Right renal cortex interstitium (tissue), 3 donors: ENCODE measurements around the gene FCHSD2. TPM values are rescaled to one million over a fixed set of nuclear protein-coding genes. Genes with fewer than 3 reads are reported as not detected.

Experiments used
- DNase-seq, 3 donors: peaks; one replicate each; pipeline ENCODE4 v3.0.0-alpha.2; 2013; ENCODE audit warnings: low read depth in 3 of 3, low spot score in 2 of 3
- polyA plus RNA-seq, 3 donors: library from polyadenylated mRNA; unstranded; fragments of 120-200 nt; gene quantifications; one replicate each; pipeline ENCODE4 v1.2.1, GENCODE V29; 2013; ENCODE audit not compliant: insufficient read length in 3 of 3

FCHSD2 gene
- polyA plus RNA-seq, 3 donors: 43.7 to 49.7 (median 47.2) TPM

DNA sequence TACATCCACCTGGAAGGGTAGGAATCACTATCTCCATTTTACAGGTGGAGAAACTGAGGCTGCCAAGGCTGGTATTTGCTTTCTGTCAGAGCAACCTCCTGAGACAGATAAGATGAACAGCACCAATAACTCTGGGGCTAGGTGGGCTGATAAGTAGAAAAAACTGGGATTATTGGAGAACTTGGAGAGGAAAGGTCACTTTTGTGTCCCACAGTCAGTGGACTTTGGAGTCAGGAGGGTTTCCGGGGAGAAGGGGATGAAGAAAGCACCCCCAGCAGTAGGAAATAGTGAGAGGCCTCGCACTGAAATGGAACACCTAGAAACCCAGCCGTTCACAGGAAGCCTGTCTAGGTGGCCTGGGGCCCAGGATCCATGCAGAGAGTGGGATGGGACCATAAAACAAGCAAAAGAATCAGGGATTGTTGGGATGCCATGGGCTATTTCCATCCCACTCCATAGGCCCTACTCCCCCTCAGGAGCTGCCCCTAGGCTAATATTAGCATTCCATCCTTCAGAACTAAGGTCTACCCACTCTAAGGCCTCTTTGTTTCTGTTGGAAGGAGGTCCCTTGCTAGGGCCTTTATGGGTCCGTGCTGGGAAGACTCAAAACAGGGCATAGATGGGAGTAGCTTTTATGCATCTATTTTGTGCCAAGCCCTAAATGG lies 31.0 kb upstream of the FCHSD2 start:
- no peak for DNase-seq

GRCh38 chr11:73171436-73172161 lies 29.5 kb upstream of the FCHSD2 start:
- no peak for DNase-seq

DNA sequence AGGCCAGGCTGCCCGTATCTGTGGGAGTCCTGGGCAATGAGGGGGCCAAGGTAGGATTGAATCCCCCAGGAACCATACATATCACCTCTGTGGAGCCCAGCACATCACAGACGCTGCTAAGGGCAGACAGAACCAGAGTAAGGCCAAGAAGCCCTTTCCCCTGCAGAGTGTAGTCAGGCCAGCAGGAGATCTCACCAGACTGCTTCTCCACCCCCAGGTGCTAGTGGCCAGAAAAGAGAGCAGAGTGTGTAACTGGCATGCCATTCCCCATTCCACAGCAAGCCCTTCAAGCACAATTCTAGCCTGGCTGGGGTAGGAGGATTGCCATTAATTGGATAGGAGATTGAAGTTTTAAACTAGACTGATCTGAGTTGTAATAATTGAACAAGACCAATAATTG lies 28.0 kb upstream of the FCHSD2 start:
- no peak for DNase-seq

- DNase-seq: no peak
These were observed 26.9 kb upstream of the FCHSD2 start for GRCh38 chr11:73168925-73169579.

- DNase-seq: no peak
These were observed 25.3 kb upstream of the FCHSD2 start for GRCh38 chr11:73167363-73167954.

GRCh38 chr11:73164803-73165540 lies 22.9 kb upstream of the FCHSD2 start:
- DNase-seq: no peak

DNA sequence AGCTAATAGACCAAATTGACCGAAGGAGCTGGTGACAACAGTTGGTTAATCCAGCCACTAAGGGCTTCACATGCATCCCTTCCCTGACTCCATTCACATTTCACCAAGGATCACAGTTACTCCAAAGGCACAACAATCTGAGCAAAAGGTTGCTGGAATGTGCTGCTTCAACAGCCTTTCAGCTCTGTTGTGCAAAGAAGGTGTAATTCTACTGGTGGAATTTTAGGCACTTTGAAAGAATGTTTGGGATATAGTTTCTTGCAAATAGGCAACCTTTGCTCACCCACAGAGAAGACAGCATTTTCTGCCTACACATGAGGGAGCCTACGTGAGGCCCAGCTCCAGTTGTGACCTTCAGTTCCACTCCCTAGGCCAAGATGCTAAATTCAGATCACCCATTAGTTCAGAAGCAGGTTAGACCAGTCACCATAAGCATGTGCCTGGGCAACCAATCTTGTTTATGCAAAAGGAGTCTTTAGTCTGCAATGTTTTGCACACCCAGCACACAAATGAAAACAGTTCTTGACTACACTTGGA lies 21.6 kb upstream of the FCHSD2 start:
- DNase-seq: no peak

DNA sequence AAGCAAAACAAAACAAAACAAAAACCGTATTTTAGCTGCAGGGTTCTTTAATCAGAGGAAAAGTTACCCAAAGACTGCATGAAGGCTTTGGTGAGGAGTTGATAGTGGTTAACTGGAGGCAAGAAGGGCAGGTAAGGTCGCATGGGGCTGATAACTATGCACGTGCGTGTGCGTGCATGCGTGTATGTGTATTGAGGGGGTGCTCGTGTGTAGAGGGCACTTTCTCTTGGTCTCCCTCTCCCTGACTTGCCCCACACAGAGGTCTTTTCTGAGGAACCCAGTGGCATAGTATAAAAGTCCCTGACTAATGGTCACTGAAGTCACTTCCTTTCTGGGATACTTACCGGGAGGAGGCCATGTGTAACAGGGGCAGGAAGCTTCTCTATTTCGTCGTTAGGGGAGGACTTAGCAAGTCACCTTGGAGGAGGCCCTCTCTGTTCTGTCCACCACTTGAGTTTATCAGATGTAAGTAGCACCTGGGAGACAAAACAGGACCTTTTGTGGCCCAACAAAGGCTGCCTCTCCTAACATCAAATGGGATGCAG lies 20.1 kb upstream of the FCHSD2 start:
- no peak for DNase-seq

DNA sequence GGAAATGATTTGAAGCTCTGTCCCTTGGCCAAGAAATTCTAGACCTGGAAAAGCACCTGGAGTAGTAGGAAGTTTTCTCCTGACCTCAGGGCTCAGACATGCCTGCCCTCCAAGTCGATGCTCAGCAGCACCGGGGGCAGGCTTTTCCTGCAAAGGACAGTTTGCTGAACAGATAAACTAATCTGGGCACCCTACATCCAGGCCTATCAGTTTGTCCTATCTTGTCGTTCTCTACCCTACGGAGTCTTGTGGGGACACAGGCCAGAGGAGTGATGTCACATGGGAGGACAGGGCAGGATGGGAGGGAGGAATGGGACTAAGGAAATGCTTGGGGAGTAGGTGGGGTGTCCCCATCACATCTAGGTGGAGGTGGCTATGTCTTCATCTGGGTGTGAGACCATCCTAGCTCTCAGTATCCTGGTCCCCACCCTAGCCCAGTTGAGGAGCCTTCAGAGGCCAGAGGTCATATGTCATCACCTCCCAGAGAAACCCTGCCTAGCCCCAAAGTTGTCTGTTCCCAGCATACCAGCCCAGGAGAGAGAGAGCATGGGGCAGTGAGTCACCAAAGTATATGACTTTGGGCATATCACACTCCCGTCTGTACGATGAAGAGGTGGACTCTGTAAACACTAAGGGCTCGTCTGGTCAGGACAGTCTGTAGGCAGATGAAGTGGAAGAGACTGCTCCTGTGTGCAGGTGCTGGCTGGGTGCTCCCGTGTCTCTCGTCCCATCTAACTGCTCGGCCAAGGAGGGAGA lies 18.1 kb upstream of the FCHSD2 start:
- no peak for DNase-seq

GRCh38 chr11:73159297-73159696 lies 17.2 kb upstream of the FCHSD2 start:
- DNase-seq: no peak

DNA sequence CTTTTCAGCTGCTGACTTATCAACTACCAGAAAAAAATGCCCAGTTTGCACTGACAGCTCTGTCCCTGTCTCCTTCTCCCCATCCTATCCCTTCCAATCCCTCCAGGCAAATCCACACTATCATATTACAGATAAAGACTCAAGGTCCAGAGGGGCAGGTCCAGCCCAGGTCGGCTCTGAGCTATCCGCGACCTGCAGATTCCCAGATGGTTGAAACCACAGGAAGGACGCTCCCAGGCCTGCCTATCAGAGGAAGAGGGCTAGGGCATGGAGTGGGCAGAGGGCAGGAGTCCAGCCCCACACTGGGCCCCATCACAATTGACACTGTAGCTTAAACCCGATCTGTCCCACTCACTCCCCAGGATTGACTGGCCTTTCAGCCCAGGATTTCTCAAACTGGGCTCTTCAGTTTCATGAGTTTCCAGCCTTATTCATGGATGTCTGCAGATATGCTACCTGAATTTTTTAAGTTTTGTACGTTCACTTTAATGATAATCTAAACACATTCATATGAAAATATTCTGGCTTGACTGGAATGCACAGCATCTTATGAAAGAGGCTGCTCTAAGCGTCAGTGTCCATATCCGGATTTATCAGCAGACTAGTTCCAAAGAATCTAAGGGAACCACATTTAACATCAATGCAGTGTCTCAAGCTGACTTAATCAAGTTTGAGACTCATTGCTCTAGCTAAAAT lies 16.4 kb upstream of the FCHSD2 start:
- DNase-seq: no peak

DNA sequence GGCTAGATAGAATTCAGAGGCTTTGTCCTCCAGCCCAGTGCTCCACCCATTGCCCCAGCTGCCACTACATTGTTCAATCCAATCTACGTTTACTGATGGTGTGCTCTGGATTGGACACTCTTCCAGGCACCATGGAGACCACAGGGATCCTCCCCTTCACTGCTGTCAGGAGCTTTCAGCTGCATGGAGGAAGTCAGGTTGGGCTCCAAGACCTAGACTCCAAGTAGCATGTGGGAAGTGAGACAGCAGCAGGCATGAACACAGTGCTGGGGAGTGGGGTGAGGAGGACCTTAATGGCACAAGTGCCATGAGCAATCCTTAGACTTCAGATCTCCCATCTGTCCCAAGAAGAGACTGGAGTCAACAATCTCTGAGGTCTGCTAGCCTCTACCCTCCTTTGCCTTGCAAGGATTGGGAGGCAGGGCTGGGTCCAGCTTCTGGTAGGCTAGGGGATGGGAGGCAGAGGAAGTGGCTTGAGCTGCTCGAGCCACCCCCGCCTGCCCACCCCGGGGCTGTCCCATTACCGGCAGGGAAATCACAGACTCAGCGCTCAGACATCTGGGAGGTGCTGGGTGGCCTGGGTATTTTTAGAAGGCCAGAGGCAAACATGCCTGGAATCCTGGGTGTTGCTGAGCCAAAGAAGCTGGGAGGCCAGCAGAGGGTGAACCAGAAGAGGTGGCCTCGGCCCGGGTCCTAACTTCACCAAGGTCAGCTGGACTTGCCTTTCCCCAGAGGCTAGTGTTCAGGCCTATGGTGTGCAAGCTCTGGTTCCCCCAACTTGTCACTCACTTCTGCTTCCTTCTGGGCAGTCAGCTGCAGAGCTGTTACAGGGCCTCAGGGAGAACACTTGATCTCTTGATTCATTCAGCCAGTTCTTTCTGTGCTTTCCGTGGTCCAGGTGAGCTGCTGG lies 15.2 kb upstream of the FCHSD2 start:
- no peak for DNase-seq

- no peak for DNase-seq
These were observed 14.6 kb upstream of the FCHSD2 start for GRCh38 chr11:73156686-73157085.

DNA sequence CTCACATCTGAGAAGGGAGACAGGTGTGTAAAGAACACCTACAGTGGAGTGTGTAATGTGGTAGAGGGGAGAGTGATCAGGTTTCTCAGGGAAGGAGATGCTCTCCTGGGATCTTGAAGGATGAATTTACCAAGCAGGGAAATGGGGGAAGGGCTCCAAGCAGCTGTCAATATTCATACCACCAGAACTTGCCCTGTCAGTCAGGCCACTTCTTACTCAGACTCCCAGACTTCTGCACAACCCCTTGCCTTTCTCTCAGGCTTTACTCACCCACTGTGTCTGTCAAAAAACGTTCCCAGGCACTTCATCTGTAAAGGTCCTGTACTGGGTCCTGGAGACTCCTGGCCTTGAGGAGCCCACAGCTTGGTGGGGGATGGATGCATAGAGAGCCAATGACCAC lies 14.0 kb upstream of the FCHSD2 start:
- DNase-seq: no peak

GRCh38 chr11:73155102-73155501 lies 13.0 kb upstream of the FCHSD2 start:
- no peak for DNase-seq

DNA sequence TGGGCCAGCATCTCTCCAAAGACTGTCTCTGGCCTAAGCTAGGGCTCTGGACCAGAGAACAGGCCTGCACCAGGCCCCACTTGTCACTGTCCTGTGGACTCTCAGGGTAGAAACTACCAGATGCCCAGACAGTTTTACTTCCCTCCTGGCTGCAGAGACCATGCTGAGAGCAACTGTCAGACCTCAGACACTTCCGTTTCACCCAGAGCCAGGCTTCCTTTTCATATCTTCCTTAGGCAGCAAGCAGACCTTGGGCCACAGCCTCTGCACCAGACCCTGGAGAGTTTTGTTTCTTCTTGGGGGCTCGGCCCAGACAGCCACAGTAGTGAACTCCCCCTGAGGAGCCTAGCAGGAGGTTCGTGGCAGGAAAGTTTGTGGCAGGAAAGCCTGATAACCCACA lies 12.1 kb upstream of the FCHSD2 start:
- DNase-seq: no peak

- DNase-seq: no peak
These were observed 10.9 kb upstream of the FCHSD2 start for GRCh38 chr11:73152861-73153483.
